HepG2 (cell line): ENCODE results near the gene USP20. TPM values are rescaled to one million over a fixed set of nuclear protein-coding genes. Genes with fewer than 3 reads are reported as not detected.
A peak's percentile ranks its signal among the peaks of the same experiment; 100 is the strongest.

Source experiments
- AGO2 ChIP-seq: fragments of 200-400 bp; formaldehyde crosslinking; optimal IDR thresholded peaks from 2 replicates; pipeline ENCODE3; 2017; ENCODE audit warnings: mild to moderate bottlenecking, low read depth, low read length, moderate library complexity
- BCL3 ChIP-seq: sonication (generic); formaldehyde crosslinking; IDR thresholded peaks from 2 replicates; pipeline ENCODE4 v1.5.1; 2020; ENCODE audit warnings: mild to moderate bottlenecking, missing genetic modification reagents, moderate library complexity
- KLF11 ChIP-seq: IDR thresholded peaks from 2 replicates; pipeline ENCODE4 v1.6.1; 2016; ENCODE audit warnings: missing compliant biosample characterization
- PHB2 ChIP-seq: fragments of 450-650 bp; IDR thresholded peaks from 2 replicates; pipeline ENCODE4 v1.6.1; 2018; ENCODE audit not compliant: partially characterized antibody
- PHF21A ChIP-seq: sonication (generic); formaldehyde crosslinking; IDR thresholded peaks from 2 replicates; pipeline ENCODE4 v1.5.0; 2020; ENCODE audit warnings: mild to moderate bottlenecking, missing genetic modification reagents
- PRMT3 ChIP-seq: sonication (generic); formaldehyde crosslinking; IDR thresholded peaks from 2 replicates; pipeline ENCODE4 v1.8.1; 2022; ENCODE audit warnings: low read depth, mild to moderate bottlenecking, moderate library complexity, missing genetic modification reagents, borderline replicate concordance
- PTBP1 ChIP-seq: fragments of 200-400 bp; formaldehyde crosslinking; IDR thresholded peaks from 2 replicates; pipeline ENCODE4 v1.6.1; 2018; ENCODE audit warnings: low read length, low read depth; ENCODE audit not compliant: poor library complexity, severe bottlenecking
- SP5 ChIP-seq: IDR thresholded peaks from 2 replicates; pipeline ENCODE4 v1.6.1; 2016; ENCODE audit warnings: low read depth, borderline replicate concordance
- TRIM24 ChIP-seq: sonication (generic); formaldehyde crosslinking; IDR thresholded peaks from 2 replicates; pipeline ENCODE4 v1.8.0; 2022; ENCODE audit warnings: mild to moderate bottlenecking, missing genetic modification reagents
- ZBTB3 ChIP-seq: sonication (generic); formaldehyde crosslinking; IDR thresholded peaks from 2 replicates; pipeline ENCODE4 v1.4.0; 2020; ENCODE audit warnings: low read depth, mild to moderate bottlenecking, moderate library complexity, missing genetic modification reagents, borderline replicate concordance
- ZNF10 ChIP-seq: sonication (generic); formaldehyde crosslinking; IDR thresholded peaks from 2 replicates; pipeline ENCODE4 v1.4.0; 2020; ENCODE audit warnings: mild to moderate bottlenecking, low read depth, missing genetic modification reagents, borderline replicate concordance
- ZNF138 ChIP-seq: sonication (generic); formaldehyde crosslinking; IDR thresholded peaks from 2 replicates; pipeline ENCODE4 v1.5.0; 2020; ENCODE audit warnings: mild to moderate bottlenecking, low read depth, missing genetic modification reagents
- ZNF142 ChIP-seq: sonication (generic); formaldehyde crosslinking; IDR thresholded peaks from 2 replicates; pipeline ENCODE4 v1.4.0; 2020; ENCODE audit warnings: missing genetic modification reagents
- ZNF20 ChIP-seq: sonication (generic); formaldehyde crosslinking; IDR thresholded peaks from 2 replicates; pipeline ENCODE4 v1.4.0; 2020; ENCODE audit warnings: mild to moderate bottlenecking, moderate library complexity, missing genetic modification reagents
- ZNF205 ChIP-seq: IDR thresholded peaks from 2 replicates; pipeline ENCODE4 v1.6.1; 2018; ENCODE audit warnings: missing biosample characterization, missing genetic modification reagents
- ZNF280D ChIP-seq: sonication (generic); formaldehyde crosslinking; IDR thresholded peaks from 2 replicates; pipeline ENCODE4 v1.5.1; 2020; ENCODE audit warnings: mild to moderate bottlenecking, missing genetic modification reagents
- ZNF577 ChIP-seq: sonication (generic); formaldehyde crosslinking; IDR thresholded peaks from 2 replicates; pipeline ENCODE4 v1.4.0; 2020; ENCODE audit warnings: mild to moderate bottlenecking, low read depth, missing genetic modification reagents, borderline replicate concordance
- ZNF580 ChIP-seq: IDR thresholded peaks from 2 replicates; pipeline ENCODE4 v1.6.1; 2016; ENCODE audit warnings: low read depth, borderline replicate concordance
- polyA plus RNA-seq, 8 experiments: library from polyadenylated mRNA; depleted of rRNA in 3 of 8; stranded (reverse) in 7 of 8; unstranded in 1 of 8; fragments of >200 nt; fragmentation: Illumina TruSeq in 4 of 8; extraction: Trizol in 4 of 8; gene quantifications; 2 replicates each; pipeline versions ENCODE4 v1.2.1 to v1.2.3, GENCODE V29; 2011 to 2016; ENCODE audit warnings: low read depth in 4 of 8, missing spikeins in 1 of 8, mixed read lengths in 1 of 8; ENCODE audit not compliant: insufficient read depth in 1 of 8
- total RNA-seq, 5 experiments: library from RNA; depleted of rRNA; stranded (reverse); fragments of >200 nt; fragmentation: Illumina TruSeq; extraction: Trizol; gene quantifications; 2 replicates each; pipeline ENCODE4 v1.2.3, GENCODE V29; 2016; ENCODE audit warnings: low read depth in 1 of 5

USP20 gene
- total and polyA plus RNA-seq, 2 of the 13 experiments (the other 11 are each of a cell fraction or from before 2014, with no cell fraction given): 4.4 to 5.9 TPM

- no peak for TF ChIP-seq ZNF205 (CRISPR knock-in tag)
- no peak for TF ChIP-seq ZBTB3 (CRISPR knock-in tag)
- peak; percentile 44; the same call in 1 of the 2 replicates for TF ChIP-seq ZNF580 (CRISPR knock-in tag)
- TF ChIP-seq ZNF280D (CRISPR knock-in tag): no peak
- TF ChIP-seq PHF21A: peak; percentile 53; the same call in 1 of the 2 replicates
- TF ChIP-seq SP5: peak; percentile 94
- TF ChIP-seq ZNF142 (CRISPR knock-in tag): no peak
- TF ChIP-seq ZNF20: no peak
- TF ChIP-seq PRMT3 (CRISPR knock-in tag): no peak
- no peak for TF ChIP-seq ZNF10
- no peak for TF ChIP-seq AGO2
- peak; percentile 39; the same call in 1 of the 2 replicates for TF ChIP-seq ZNF138 (CRISPR knock-in tag)
- no peak for TF ChIP-seq KLF11 (CRISPR knock-in tag)
- TF ChIP-seq PHB2: no peak
- peak; percentile 59; the same call in 1 of the 2 replicates for TF ChIP-seq BCL3 (CRISPR knock-in tag)
- no peak for TF ChIP-seq TRIM24 (CRISPR knock-in tag)
- TF ChIP-seq PTBP1: no peak
- TF ChIP-seq ZNF577 (CRISPR knock-in tag): no peak
Observed at GRCh38 chr9:129802833-129803675, 32.2 kb upstream of the USP20 start, which contains the start of gene TOR1B (continued).
